Vagina (tissue), 2 donors: ENCODE measurements around the gene SLC16A14. TPM values are rescaled to one million over a fixed set of nuclear protein-coding genes. Genes with fewer than 3 reads are reported as not detected.

ENCODE experiments used
- DNase-seq, 2 donors: peaks; one replicate each; pipeline ENCODE4 v3.0.0-alpha.2; 2017; ENCODE audit errors: extremely low spot score in 2 of 2
- H3K27ac ChIP-seq: fragments of 200-600 bp; sonication (generic); one replicate; pipeline ENCODE4 v1.5.1; 2019
- H3K27me3 ChIP-seq: fragments of 200-600 bp; sonication (generic); one replicate; pipeline ENCODE4 v1.5.1; 2019
- H3K36me3 ChIP-seq, 2 donors: fragments of 200-600 bp; sonication (generic); one replicate each; pipeline ENCODE4 v1.5.1; 2017 to 2019
- H3K4me1 ChIP-seq: fragments of 200-600 bp; sonication (generic); one replicate; pipeline ENCODE4 v1.5.1; 2019
- H3K4me3 ChIP-seq, 2 donors: fragments of 200-600 bp; sonication (generic); 1 replicate in 1 of 2; 2 replicates in 1 of 2; pipeline ENCODE4 v1.5.1; 2016 to 2019
- H3K9me3 ChIP-seq: fragments of 200-600 bp; sonication (generic); one replicate; pipeline ENCODE4 v1.5.1; 2019
- POLR2A ChIP-seq, 2 donors: fragments of 450-650 bp; IDR thresholded peaks; one replicate each; pipeline ENCODE4 v1.6.1; 2017; ENCODE audit warnings: antibody characterized with exemption in 2 of 2, mild to moderate bottlenecking in 2 of 2, moderate library complexity in 2 of 2
- POLR2AphosphoS5 ChIP-seq, 2 donors: sonication (generic); formaldehyde crosslinking; IDR thresholded peaks; one replicate each; pipeline ENCODE4 v1.9.0; 2017; ENCODE audit warnings: antibody characterized with exemption in 2 of 2, mild to moderate bottlenecking in 2 of 2, low read depth in 1 of 2; ENCODE audit not compliant: insufficient read depth in 1 of 2
- intact Hi-C: fragments of 100-400 bp; cut with DNase I; formaldehyde crosslinking; loops from one replicate; pipeline ENCODE4 v1.15.1; 2023
- total RNA-seq: library from RNA; depleted of rRNA; stranded (reverse); fragments of >200 nt; gene quantifications from one replicate; pipeline ENCODE4 v1.2.3, GENCODE V29; 2016
- TF ChIP-seq, protein P1 (sequence below), 3 experiments: fragments of 450-650 bp in 2 of 3; fragments of 200-600 bp in 1 of 3; sonication (generic) in 1 of 3; IDR thresholded peaks; one replicate each; pipeline ENCODE4 v1.5.1; 2017 to 2019; ENCODE audit warnings: antibody characterized with exemption in 3 of 3, mild to moderate bottlenecking in 2 of 3, moderate library complexity in 2 of 3

Gene SLC16A14
- total RNA-seq, 1 donor from 2014 or later = 9.8 TPM

DNA sequence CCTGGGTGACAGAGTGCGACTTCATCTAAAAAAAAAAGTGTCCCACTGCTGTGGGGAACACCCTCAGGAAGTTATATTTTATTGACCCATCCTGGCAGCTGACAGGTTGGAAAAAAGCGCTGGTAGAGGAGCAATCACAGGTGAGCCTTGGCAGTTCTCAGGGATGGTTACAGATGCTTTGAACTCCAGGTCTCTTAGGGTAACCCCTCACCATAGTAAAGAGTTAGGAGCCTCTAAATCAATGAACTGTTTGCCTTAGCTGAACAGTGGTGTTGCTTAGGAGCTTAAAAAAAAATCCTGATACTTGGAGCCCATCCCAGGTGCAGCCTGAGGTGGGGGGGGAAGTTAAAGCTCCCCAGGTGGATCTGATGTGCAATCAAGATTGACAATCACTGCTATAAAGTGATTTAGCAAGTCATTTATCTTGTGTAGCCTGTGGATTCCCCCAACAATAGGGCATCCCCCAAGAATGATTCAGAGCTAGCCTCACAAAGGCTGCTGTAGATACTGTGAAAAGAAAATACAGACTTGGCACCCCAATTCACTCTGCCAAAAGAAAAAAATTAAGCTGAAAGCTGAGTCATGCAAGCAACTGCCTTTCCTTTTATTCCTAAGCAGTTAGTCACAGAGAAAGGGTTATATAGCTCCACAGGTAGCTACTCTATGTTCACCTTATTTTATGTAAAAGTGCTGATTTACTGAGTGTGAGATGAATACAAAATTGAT, 14.8 kb downstream of the SLC16A14 start:
- intact Hi-C loops = no loop called here
- Histone ChIP-seq H3K9me3 (no peaks in the 10 kb centered on the region), H3K27ac (no peak overlapping the region), H3K4me3 (no peak overlapping the region), H3K36me3 (no peaks in the 10 kb centered on the region), H3K27me3 (no peaks in the 10 kb centered on the region), H3K4me1 (peaks cover 25% of the 10 kb centered on the region)
- TF ChIP-seq, protein P1, sequence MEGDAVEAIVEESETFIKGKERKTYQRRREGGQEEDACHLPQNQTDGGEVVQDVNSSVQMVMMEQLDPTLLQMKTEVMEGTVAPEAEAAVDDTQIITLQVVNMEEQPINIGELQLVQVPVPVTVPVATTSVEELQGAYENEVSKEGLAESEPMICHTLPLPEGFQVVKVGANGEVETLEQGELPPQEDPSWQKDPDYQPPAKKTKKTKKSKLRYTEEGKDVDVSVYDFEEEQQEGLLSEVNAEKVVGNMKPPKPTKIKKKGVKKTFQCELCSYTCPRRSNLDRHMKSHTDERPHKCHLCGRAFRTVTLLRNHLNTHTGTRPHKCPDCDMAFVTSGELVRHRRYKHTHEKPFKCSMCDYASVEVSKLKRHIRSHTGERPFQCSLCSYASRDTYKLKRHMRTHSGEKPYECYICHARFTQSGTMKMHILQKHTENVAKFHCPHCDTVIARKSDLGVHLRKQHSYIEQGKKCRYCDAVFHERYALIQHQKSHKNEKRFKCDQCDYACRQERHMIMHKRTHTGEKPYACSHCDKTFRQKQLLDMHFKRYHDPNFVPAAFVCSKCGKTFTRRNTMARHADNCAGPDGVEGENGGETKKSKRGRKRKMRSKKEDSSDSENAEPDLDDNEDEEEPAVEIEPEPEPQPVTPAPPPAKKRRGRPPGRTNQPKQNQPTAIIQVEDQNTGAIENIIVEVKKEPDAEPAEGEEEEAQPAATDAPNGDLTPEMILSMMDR (IDR thresholded peaks at IDR 0.05) = no peak
- TF ChIP-seq POLR2A (IDR thresholded peaks at IDR 0.05) (no peak), POLR2AphosphoS5 (IDR thresholded peaks at IDR 0.05; ENCODE audit: insufficient read depth in 1 of 2, low read depth in 1 of 2) (no peak)
- DNase-seq = no peak

DNA sequence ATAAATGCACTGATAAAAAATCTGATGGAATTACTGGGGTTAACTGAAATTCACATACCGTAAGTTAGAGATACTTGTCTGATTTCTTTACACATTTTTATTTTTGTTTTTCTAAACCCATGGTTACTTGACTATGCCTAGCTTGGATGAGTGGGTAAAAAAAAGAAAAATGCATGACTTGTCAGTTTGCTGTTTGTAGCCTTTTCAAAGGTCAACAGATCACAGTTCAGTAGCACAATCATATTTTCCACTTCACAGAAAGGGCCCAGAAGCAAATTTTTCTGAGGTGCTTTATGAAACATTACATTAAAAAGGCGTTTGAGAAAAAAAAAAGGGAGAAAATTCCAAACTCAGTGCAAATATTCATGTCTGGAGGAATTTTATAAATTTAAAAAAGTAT, 16.4 kb downstream of the SLC16A14 start:
- TF ChIP-seq POLR2AphosphoS5 (IDR thresholded peaks at IDR 0.05; ENCODE audit: insufficient read depth in 1 of 2, low read depth in 1 of 2) (no peak), POLR2A (IDR thresholded peaks at IDR 0.05) (no peak)
- TF ChIP-seq, protein P1 (IDR thresholded peaks at IDR 0.05) = no peak
- Histone ChIP-seq H3K36me3 (no peaks in the 10 kb centered on the region), H3K4me1 (peaks cover 25% of the 10 kb centered on the region), H3K4me3 (no peak overlapping the region), H3K27me3 (no peaks in the 10 kb centered on the region), H3K9me3 (no peaks in the 10 kb centered on the region), H3K27ac (no peak overlapping the region)
- no peak for DNase-seq
- intact Hi-C loops = no loop called here

DNA sequence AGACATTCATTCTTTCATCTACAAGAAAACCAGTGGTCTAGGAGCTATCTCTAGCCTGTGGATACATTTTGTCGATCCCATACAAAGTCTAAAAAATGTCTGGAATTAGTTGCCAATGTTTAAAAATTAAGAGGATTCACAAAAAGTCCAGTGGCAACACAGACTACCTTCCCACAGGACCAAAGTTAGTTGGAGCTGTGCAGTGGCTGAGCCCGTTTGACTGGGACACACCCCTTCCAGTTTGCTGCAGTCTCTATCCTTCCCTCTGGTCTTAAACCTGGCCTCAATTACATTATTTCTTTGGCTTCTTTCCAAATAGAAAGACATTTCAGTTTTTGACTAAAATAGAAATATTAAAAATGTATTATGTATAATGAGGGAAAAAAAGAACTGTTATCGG, 18.6 kb downstream of the SLC16A14 start:
- Histone ChIP-seq H3K27ac (no peak overlapping the region), H3K27me3 (no peaks in the 10 kb centered on the region), H3K9me3 (no peaks in the 10 kb centered on the region), H3K4me1 (peaks cover 25% of the 10 kb centered on the region), H3K36me3 (peaks cover 0 to 6% of the 10 kb centered on the region in 2 donors), H3K4me3 (no peak overlapping the region)
- DNase-seq = no peak
- TF ChIP-seq, protein P1 (IDR thresholded peaks at IDR 0.05) = no peak
- no peak for TF ChIP-seq POLR2AphosphoS5 (IDR thresholded peaks at IDR 0.05; ENCODE audit: insufficient read depth in 1 of 2, low read depth in 1 of 2)
- no peak for TF ChIP-seq POLR2A (IDR thresholded peaks at IDR 0.05)
- intact Hi-C loops = no loop called here

DNA sequence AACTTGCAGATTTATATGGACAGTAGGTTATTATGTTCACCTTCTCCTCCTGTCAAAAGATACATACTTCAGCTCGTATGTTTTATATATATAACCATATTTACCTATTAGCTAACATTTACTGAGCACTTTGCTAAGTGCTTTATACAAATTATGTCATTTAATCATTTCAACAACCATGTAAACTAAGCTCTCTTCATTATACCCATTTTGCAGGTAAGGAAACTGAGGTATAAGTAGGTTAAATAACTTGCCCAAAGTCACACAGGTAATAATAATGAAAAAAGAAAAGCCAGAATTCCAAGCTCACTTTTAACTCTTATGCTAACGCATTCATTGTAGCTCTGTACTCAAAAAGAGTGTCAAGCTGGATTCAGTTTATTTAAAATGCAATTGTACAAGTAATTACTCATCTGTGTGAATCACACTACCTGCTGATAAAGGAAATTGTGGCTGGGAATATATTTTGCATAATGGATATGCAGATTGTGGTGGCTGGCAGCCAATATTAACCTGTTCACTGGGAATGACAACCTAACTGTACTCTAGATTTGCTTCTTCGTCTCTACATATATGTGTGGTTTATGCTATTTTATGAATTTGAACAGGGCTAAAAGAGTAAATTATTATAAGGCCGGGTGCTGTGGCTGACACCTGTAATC, 20.6 kb downstream of the SLC16A14 start:
- H3K9me3 ChIP-seq = no peaks in the 10 kb centered on the region
- H3K4me1 ChIP-seq = peaks cover 13% of the 10 kb centered on the region
- intact Hi-C loops = no loop called here

More for the DNA sequence above, 20.6 kb downstream of the SLC16A14 start:
- DNase-seq = no peak
- H3K27me3 ChIP-seq = no peaks in the 10 kb centered on the region
- no peak overlapping the region for H3K4me3 ChIP-seq
- H3K36me3 ChIP-seq = peaks cover 0 to 6% of the 10 kb centered on the region in 2 donors
- TF ChIP-seq POLR2AphosphoS5 (IDR thresholded peaks at IDR 0.05; ENCODE audit: insufficient read depth in 1 of 2, low read depth in 1 of 2) (no peak), POLR2A (IDR thresholded peaks at IDR 0.05) (no peak)
- TF ChIP-seq, protein P1 (IDR thresholded peaks at IDR 0.05) = no peak
- no peak overlapping the region for H3K27ac ChIP-seq
